GM23338 (cell line): ENCODE results near the gene CORO7. TPM values are rescaled to one million over a fixed set of nuclear protein-coding genes. Genes with fewer than 3 reads are reported as not detected.

Experiments
- ATAC-seq: fragments of 200-7000 bp; cut with Tn5 transposase; 3 replicates; pipeline ENCODE4 v1.9.1; 2020
- DNase-seq: peaks from one replicate; pipeline ENCODE4 v3.0.0-alpha.2; 2015; ENCODE audit warnings: low spot score
- H2AFZ ChIP-seq: fragments of 200-600 bp; sonication (generic); 2 replicates; pipeline ENCODE4 v1.8.0; 2016; ENCODE audit warnings: antibody characterized with exemption, mild to moderate bottlenecking, moderate library complexity
- H3F3A ChIP-seq: fragments of 200-600 bp; sonication (generic); replicated peaks from 2 replicates; pipeline ENCODE4 v1.8.0; 2017; ENCODE audit warnings: antibody characterized with exemption, mixed run types, low read depth
- H3K27ac ChIP-seq: fragments of 200-600 bp; sonication (generic); 2 replicates; pipeline ENCODE4 v1.6.1; 2016; ENCODE audit warnings: low read depth
- H3K27me3 ChIP-seq: fragments of 200-600 bp; sonication (generic); 2 replicates; pipeline ENCODE4 v1.8.0; 2016; ENCODE audit warnings: mild to moderate bottlenecking, mixed run types, moderate library complexity; ENCODE audit not compliant: insufficient read depth
- H3K36me3 ChIP-seq: fragments of 200-600 bp; sonication (generic); 2 replicates; pipeline ENCODE4 v1.8.0; 2016; ENCODE audit warnings: mild to moderate bottlenecking; ENCODE audit not compliant: insufficient read depth
- H3K4me1 ChIP-seq: fragments of 200-600 bp; sonication (generic); 2 replicates; pipeline ENCODE4 v1.8.0; 2016; ENCODE audit warnings: mild to moderate bottlenecking, moderate library complexity; ENCODE audit not compliant: insufficient read depth
- H3K4me2 ChIP-seq: fragments of 200-600 bp; sonication (generic); 2 replicates; pipeline ENCODE4 v1.7.1; 2017; ENCODE audit warnings: mixed run types
- H3K4me3 ChIP-seq: fragments of 200-600 bp; sonication (generic); 2 replicates; pipeline ENCODE4 v1.6.1; 2016; ENCODE audit warnings: mixed run types
- H3K79me2 ChIP-seq: fragments of 200-600 bp; sonication (generic); replicated peaks from 2 replicates; pipeline ENCODE4 v1.8.0; 2017; ENCODE audit warnings: mild to moderate bottlenecking; ENCODE audit not compliant: insufficient read depth
- H3K9me2 ChIP-seq: fragments of 200-600 bp; sonication (generic); 2 replicates; pipeline ENCODE4 v1.8.0; 2017; ENCODE audit not compliant: insufficient read depth
- H4K20me1 ChIP-seq: fragments of 200-600 bp; sonication (generic); replicated peaks from 2 replicates; pipeline ENCODE4 v1.8.0; 2017; ENCODE audit warnings: mild to moderate bottlenecking; ENCODE audit not compliant: insufficient read depth
- H3K27ac Mint-ChIP-seq: 2 replicates; pipeline ENCODE4 v1.8.0; 2020; ENCODE audit warnings: inconsistent platforms, mild to moderate bottlenecking, moderate library complexity, mixed read lengths
- H3K27me3 Mint-ChIP-seq: 3 replicates; pipeline ENCODE4 v1.8.0; 2022; ENCODE audit warnings: low read depth, mild to moderate bottlenecking, moderate library complexity, mixed read lengths, inconsistent platforms; ENCODE audit not compliant: insufficient read depth, poor library complexity
- H3K36me3 Mint-ChIP-seq: 3 replicates; pipeline ENCODE4 v1.8.0; 2021; ENCODE audit warnings: low read depth, mild to moderate bottlenecking, inconsistent platforms, moderate library complexity, mixed read lengths
- H3K4me1 Mint-ChIP-seq: 3 replicates; pipeline ENCODE4 v1.8.0; 2020; ENCODE audit warnings: mild to moderate bottlenecking, inconsistent platforms, mixed read lengths
- H3K4me3 Mint-ChIP-seq: 3 replicates; pipeline ENCODE4 v1.8.0; 2021; ENCODE audit warnings: moderate library complexity, mild to moderate bottlenecking, inconsistent platforms, mixed read lengths
- H3K9me3 Mint-ChIP-seq: 3 replicates; pipeline ENCODE4 v1.8.0; 2020; ENCODE audit warnings: moderate library complexity, mild to moderate bottlenecking, inconsistent platforms, mixed read lengths
- CREB1 ChIP-seq: fragments of 250-450 bp; sonication (Bioruptor Pico); IDR thresholded peaks from 2 replicates; pipeline ENCODE4 v1.5.0; 2020; ENCODE audit warnings: low read depth, mild to moderate bottlenecking, moderate library complexity
- EZH2 ChIP-seq: fragments of 200-600 bp; sonication (generic); IDR thresholded peaks from one replicate; pipeline ENCODE4 v1.8.0; 2017; ENCODE audit warnings: antibody characterized with exemption, mild to moderate bottlenecking, low read depth; ENCODE audit not compliant: unreplicated experiment
- EZH2phosphoT487 ChIP-seq: fragments of 200-600 bp; sonication (generic); IDR thresholded peaks from one replicate; pipeline ENCODE4 v1.8.1; 2018; ENCODE audit warnings: antibody characterized with exemption; ENCODE audit not compliant: unreplicated experiment
- JUNB ChIP-seq: IDR thresholded peaks from one replicate; pipeline ENCODE4 v1.6.1; 2016; ENCODE audit warnings: antibody characterized with exemption; ENCODE audit not compliant: unreplicated experiment
- NANOG ChIP-seq: IDR thresholded peaks from 2 replicates; pipeline ENCODE4 v1.6.1; 2016; ENCODE audit warnings: antibody characterized with exemption, borderline replicate concordance
- POLR2AphosphoS5 ChIP-seq: IDR thresholded peaks from 2 replicates; pipeline ENCODE4 v1.6.1; 2016; ENCODE audit warnings: antibody characterized with exemption, low read depth
- STAT1 ChIP-seq: IDR thresholded peaks from one replicate; pipeline ENCODE4 v1.6.1; 2016; ENCODE audit warnings: antibody characterized with exemption; ENCODE audit not compliant: unreplicated experiment
- ZNF114 ChIP-seq: fragments of 250-450 bp; sonication (Bioruptor Pico); IDR thresholded peaks from 2 replicates; pipeline ENCODE4 v1.5.0; 2020; ENCODE audit warnings: mild to moderate bottlenecking, moderate library complexity
- ZNF331 ChIP-seq: fragments of 250-450 bp; sonication (Bioruptor Pico); IDR thresholded peaks from 2 replicates; pipeline ENCODE4 v1.5.0; 2020; ENCODE audit warnings: low read depth, mild to moderate bottlenecking, moderate library complexity
- polyA plus RNA-seq: library from polyadenylated mRNA; unstranded; fragments of >200 nt; fragmentation: Nextera tagmentation; extraction: Ambion mirVana; gene quantifications from 2 replicates; pipeline ENCODE4 v1.2.1, GENCODE V29; 2016
- total RNA-seq: library from RNA; depleted of rRNA; stranded (reverse); fragments of >200 nt; shearing (Covaris generic); gene quantifications from 2 replicates; pipeline ENCODE4 v1.2.3, GENCODE V29; 2014
- TF ChIP-seq, protein P1 (sequence below): IDR thresholded peaks from one replicate; pipeline ENCODE4 v1.6.1; 2018; ENCODE audit warnings: antibody characterized with exemption; ENCODE audit not compliant: unreplicated experiment
- TF ChIP-seq, protein P2 (sequence below): IDR thresholded peaks from 2 replicates; pipeline ENCODE4 v1.6.1; 2016; ENCODE audit warnings: antibody characterized with exemption
- TF ChIP-seq, protein P3 (sequence below), 2 experiments: fragments of 200-600 bp in 1 of 2; sonication (generic) in 1 of 2; conservative IDR thresholded peaks; 2 replicates each; pipeline versions ENCODE4 v1.5.1 to v1.6.1; 2016 to 2017; ENCODE audit warnings: antibody characterized with exemption in 2 of 2, low read depth in 2 of 2, mild to moderate bottlenecking in 2 of 2, moderate library complexity in 1 of 2

CORO7 gene
- total and polyA plus RNA-seq, 2 experiments from 2014 or later = 14.2 to 46.4 TPM

DNA sequence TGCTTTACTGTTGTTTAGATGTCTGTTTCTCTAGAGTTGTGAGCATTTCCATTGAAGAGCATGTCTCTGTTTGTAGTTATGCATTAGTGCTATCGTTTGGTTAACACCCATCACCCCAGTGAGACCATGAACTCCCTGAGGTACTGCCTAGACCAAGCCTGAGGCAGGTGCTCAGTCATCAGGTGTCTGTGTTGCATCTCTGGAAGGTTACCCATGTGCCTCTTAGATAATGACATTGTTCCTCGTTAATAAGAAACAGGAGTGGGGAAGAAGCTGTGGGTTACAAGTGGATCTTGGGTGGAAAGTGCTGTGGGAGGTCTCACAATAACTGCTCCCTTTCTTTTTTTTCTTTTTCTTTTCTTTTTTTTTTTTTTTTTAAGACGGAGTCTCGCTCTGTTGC lies 27.6 kb upstream of the CORO7 start (continued):
- no peak for TF ChIP-seq CREB1 (CRISPR knock-in tag)
- no peak for TF ChIP-seq EZH2
- TF ChIP-seq NANOG = no peak

DNA sequence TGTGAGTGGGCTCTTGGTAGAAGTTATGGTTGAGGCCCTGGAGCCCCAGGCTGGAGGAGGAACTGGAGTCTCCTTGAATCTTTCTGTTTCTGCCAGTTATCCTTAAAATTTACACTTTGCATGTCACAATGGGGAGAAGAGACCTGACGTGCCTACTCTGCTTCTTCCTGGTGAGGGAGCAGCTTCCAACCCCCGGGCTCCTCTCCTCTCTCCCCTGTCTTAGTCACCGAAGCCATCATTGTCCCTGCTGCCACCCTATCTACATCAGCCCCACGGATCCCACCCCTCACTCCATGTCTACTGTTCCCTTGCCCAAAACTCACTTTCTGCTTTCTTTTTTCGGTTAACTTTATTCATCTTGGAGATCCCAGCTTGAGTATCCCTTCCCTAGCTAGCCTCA lies 26.9 kb upstream of the CORO7 start:
- no peak for TF ChIP-seq JUNB
- TF ChIP-seq EZH2phosphoT487 = no peak
- no peak for TF ChIP-seq STAT1
- TF ChIP-seq ZNF114 = no peak
- TF ChIP-seq POLR2AphosphoS5 = no peak
- no peak for TF ChIP-seq CREB1 (CRISPR knock-in tag)
- TF ChIP-seq ZNF331 = no peak
- TF ChIP-seq, protein P1, sequence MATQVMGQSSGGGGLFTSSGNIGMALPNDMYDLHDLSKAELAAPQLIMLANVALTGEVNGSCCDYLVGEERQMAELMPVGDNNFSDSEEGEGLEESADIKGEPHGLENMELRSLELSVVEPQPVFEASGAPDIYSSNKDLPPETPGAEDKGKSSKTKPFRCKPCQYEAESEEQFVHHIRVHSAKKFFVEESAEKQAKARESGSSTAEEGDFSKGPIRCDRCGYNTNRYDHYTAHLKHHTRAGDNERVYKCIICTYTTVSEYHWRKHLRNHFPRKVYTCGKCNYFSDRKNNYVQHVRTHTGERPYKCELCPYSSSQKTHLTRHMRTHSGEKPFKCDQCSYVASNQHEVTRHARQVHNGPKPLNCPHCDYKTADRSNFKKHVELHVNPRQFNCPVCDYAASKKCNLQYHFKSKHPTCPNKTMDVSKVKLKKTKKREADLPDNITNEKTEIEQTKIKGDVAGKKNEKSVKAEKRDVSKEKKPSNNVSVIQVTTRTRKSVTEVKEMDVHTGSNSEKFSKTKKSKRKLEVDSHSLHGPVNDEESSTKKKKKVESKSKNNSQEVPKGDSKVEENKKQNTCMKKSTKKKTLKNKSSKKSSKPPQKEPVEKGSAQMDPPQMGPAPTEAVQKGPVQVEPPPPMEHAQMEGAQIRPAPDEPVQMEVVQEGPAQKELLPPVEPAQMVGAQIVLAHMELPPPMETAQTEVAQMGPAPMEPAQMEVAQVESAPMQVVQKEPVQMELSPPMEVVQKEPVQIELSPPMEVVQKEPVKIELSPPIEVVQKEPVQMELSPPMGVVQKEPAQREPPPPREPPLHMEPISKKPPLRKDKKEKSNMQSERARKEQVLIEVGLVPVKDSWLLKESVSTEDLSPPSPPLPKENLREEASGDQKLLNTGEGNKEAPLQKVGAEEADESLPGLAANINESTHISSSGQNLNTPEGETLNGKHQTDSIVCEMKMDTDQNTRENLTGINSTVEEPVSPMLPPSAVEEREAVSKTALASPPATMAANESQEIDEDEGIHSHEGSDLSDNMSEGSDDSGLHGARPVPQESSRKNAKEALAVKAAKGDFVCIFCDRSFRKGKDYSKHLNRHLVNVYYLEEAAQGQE = no peak
- TF ChIP-seq, protein P2, sequence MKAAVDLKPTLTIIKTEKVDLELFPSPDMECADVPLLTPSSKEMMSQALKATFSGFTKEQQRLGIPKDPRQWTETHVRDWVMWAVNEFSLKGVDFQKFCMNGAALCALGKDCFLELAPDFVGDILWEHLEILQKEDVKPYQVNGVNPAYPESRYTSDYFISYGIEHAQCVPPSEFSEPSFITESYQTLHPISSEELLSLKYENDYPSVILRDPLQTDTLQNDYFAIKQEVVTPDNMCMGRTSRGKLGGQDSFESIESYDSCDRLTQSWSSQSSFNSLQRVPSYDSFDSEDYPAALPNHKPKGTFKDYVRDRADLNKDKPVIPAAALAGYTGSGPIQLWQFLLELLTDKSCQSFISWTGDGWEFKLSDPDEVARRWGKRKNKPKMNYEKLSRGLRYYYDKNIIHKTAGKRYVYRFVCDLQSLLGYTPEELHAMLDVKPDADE = no peak
- TF ChIP-seq NANOG = no peak
- TF ChIP-seq EZH2 = no peak
- TF ChIP-seq, protein P3, sequence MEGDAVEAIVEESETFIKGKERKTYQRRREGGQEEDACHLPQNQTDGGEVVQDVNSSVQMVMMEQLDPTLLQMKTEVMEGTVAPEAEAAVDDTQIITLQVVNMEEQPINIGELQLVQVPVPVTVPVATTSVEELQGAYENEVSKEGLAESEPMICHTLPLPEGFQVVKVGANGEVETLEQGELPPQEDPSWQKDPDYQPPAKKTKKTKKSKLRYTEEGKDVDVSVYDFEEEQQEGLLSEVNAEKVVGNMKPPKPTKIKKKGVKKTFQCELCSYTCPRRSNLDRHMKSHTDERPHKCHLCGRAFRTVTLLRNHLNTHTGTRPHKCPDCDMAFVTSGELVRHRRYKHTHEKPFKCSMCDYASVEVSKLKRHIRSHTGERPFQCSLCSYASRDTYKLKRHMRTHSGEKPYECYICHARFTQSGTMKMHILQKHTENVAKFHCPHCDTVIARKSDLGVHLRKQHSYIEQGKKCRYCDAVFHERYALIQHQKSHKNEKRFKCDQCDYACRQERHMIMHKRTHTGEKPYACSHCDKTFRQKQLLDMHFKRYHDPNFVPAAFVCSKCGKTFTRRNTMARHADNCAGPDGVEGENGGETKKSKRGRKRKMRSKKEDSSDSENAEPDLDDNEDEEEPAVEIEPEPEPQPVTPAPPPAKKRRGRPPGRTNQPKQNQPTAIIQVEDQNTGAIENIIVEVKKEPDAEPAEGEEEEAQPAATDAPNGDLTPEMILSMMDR (conservative IDR thresholded peaks at IDR 0.05; ENCODE audit: low read depth in 2 of 2) = no peak
- H3K27ac Mint-ChIP-seq = no peak overlapping the region
- Histone ChIP-seq H4K20me1 (0 out of 2 replicates have a peak, but pooled peaks cover 3% of the 10 kb centered on the region), H3K36me3 (peaks cover 54% of the 10 kb centered on the region), H3K4me1 (no peaks in the 10 kb centered on the region), H3K4me2 (no peak overlapping the region), H2AFZ (no peak overlapping the region), H3F3A (0 out of 2 replicates have a peak, but pooled peaks cover 2% of the 10 kb centered on the region), H3K27me3 (no peaks in the 10 kb centered on the region), H3K79me2 (no peaks in the 10 kb centered on the region), H3K4me3 (no peak overlapping the region), H3K27ac (no peak overlapping the region), H3K9me2 (no peaks in the 10 kb centered on the region)
- no peaks in the 10 kb centered on the region for H3K4me1 Mint-ChIP-seq
- H3K9me3 Mint-ChIP-seq = no peaks in the 10 kb centered on the region
- H3K36me3 Mint-ChIP-seq = peaks cover 84% of the 10 kb centered on the region
- peaks cover 10% of the 10 kb centered on the region for H3K27me3 Mint-ChIP-seq
- ATAC-seq (no peak), DNase-seq (no peak)
- H3K4me3 Mint-ChIP-seq = no peak overlapping the region
